DOHH2 (cell line): ENCODE results near the gene ABCC8.

Experiments
- EZH2phosphoT487 ChIP-seq: fragments of 200-600 bp; sonication (generic); IDR thresholded peaks from 2 replicates; pipeline ENCODE4 v1.6.1; 2017; ENCODE audit warnings: borderline replicate concordance, mild to moderate bottlenecking, antibody characterized with exemption, low read length, moderate library complexity, mixed read lengths
- TF ChIP-seq, protein P1 (sequence below): fragments of 200-600 bp; sonication (generic); IDR thresholded peaks from one replicate; pipeline ENCODE4 v1.5.1; 2014; ENCODE audit warnings: antibody characterized with exemption, mild to moderate bottlenecking, low read depth, low read length; ENCODE audit not compliant: poor library complexity, severe bottlenecking

GRCh38 chr11:17481905-17482304 is 5.3 kb upstream of the ABCC8 start:
- TF ChIP-seq, protein P1, sequence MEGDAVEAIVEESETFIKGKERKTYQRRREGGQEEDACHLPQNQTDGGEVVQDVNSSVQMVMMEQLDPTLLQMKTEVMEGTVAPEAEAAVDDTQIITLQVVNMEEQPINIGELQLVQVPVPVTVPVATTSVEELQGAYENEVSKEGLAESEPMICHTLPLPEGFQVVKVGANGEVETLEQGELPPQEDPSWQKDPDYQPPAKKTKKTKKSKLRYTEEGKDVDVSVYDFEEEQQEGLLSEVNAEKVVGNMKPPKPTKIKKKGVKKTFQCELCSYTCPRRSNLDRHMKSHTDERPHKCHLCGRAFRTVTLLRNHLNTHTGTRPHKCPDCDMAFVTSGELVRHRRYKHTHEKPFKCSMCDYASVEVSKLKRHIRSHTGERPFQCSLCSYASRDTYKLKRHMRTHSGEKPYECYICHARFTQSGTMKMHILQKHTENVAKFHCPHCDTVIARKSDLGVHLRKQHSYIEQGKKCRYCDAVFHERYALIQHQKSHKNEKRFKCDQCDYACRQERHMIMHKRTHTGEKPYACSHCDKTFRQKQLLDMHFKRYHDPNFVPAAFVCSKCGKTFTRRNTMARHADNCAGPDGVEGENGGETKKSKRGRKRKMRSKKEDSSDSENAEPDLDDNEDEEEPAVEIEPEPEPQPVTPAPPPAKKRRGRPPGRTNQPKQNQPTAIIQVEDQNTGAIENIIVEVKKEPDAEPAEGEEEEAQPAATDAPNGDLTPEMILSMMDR = no peak
- no peak for TF ChIP-seq EZH2phosphoT487
